Astrocyte of the spinal cord (primary cell): ENCODE measurements around the gene IFNL3.
"Not testable (repeated sequence)": the region's sequence is repeated elsewhere in the genome, so short reads cannot be mapped to it uniquely, and the experiment has no call there.

Experiments
- DNase-seq: peaks from one replicate; pipeline ENCODE4 v3.0.0; 2011; ENCODE audit warnings: low read depth, low spot score
- H3K4me3 ChIP-seq: 2 replicates; pipeline ENCODE4 v1.5.1; 2011; ENCODE audit warnings: low read depth, mild to moderate bottlenecking, low read length, moderate library complexity
- in situ Hi-C: cut with HindIII; loops from 2 replicates; pipeline ENCODE4 v1.10.0; 2017; ENCODE audit warnings: low sequenced_read_pairs
- TF ChIP-seq, protein P1 (sequence below): IDR thresholded peaks from 2 replicates; pipeline ENCODE4 v1.5.1; 2012; ENCODE audit warnings: low read depth, mild to moderate bottlenecking, low read length, inconsistent platforms

Gene IFNL3

GRCh38 chr19:39230096-39230764 lies 14.6 kb downstream of the IFNL3 start:
- H3K4me3 ChIP-seq: no peak overlapping the region
- in situ Hi-C loops: no loop called here
- DNase-seq: no peak
- TF ChIP-seq, protein P1, sequence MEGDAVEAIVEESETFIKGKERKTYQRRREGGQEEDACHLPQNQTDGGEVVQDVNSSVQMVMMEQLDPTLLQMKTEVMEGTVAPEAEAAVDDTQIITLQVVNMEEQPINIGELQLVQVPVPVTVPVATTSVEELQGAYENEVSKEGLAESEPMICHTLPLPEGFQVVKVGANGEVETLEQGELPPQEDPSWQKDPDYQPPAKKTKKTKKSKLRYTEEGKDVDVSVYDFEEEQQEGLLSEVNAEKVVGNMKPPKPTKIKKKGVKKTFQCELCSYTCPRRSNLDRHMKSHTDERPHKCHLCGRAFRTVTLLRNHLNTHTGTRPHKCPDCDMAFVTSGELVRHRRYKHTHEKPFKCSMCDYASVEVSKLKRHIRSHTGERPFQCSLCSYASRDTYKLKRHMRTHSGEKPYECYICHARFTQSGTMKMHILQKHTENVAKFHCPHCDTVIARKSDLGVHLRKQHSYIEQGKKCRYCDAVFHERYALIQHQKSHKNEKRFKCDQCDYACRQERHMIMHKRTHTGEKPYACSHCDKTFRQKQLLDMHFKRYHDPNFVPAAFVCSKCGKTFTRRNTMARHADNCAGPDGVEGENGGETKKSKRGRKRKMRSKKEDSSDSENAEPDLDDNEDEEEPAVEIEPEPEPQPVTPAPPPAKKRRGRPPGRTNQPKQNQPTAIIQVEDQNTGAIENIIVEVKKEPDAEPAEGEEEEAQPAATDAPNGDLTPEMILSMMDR: no peak

GRCh38 chr19:39224910-39225309 lies 19.9 kb downstream of the IFNL3 start:
- H3K4me3 ChIP-seq: no peak overlapping the region
- in situ Hi-C loops: no loop called here
- DNase-seq: no peak
- TF ChIP-seq, protein P1: no peak

- DNase-seq: peak; percentile 13
- in situ Hi-C loops: no loop called here
- TF ChIP-seq, protein P1: no peak
- H3K4me3 ChIP-seq: no peak overlapping the region
Measured at GRCh38 chr19:39223703-39224279, 21.0 kb downstream of the IFNL3 start.

GRCh38 chr19:39219108-39219507 lies 25.7 kb downstream of the IFNL3 start:
- H3K4me3 ChIP-seq, DNase-seq, in situ Hi-C loops: not testable (repeated sequence)

DNA sequence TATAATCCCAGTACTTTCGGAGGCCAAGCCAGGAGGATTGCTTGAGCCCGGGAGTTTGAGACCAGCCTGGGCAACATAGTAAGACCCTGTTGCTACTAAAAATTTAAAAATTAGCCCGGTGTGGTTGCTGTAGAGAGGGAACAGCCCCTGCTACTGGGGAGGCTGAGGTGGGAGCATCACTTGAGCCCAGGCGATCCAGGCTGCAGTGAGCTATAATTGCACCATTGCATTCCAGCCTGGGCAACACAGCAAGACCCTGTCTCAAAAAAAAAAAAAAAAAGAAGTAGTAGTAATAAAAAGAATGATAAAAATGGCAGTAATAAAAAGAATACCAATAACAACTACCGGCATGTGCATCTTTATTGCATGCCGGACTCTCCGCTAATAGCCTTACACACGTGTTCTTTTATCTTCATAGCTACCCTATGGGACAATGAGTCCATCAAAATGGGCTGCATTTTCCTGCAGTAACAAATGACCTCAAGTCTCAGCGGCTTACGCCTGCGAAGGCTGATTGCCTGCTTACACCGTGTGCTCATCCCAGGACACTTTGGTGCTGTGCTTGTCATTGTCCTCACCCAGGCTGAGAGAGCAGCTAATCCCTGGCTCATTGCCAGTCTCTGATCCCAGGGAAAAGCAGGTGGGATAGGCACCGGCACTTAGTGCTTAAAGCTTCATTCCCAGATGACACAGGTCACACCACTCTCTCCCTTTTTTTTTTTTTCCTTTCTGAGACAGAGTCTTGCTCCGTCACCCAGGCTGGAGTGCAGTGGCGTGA lies 26.4 kb downstream of the IFNL3 start:
- in situ Hi-C loops: no loop called here
- TF ChIP-seq, protein P1: no peak
- DNase-seq: no peak
- H3K4me3 ChIP-seq: no peak overlapping the region

GRCh38 chr19:39217094-39217493 lies 27.7 kb downstream of the IFNL3 start:
- TF ChIP-seq, protein P1: no peak
- in situ Hi-C loops: no loop called here
- H3K4me3 ChIP-seq: no peak overlapping the region
- DNase-seq: no peak

GRCh38 chr19:39215323-39215722 lies 29.5 kb downstream of the IFNL3 start:
- DNase-seq, in situ Hi-C loops: not testable (repeated sequence)

More at GRCh38 chr19:39215323-39215722, 29.5 kb downstream of the IFNL3 start:
- H3K4me3 ChIP-seq: not testable (repeated sequence)
